Neural crest cell (in vitro differentiated cells): ENCODE measurements around the gene EEF1A2. TPM values are rescaled to one million over a fixed set of nuclear protein-coding genes. Genes with fewer than 3 reads are reported as not detected.

Experiments
- DNase-seq: peaks from one replicate; pipeline ENCODE4 v3.0.0; 2021; ENCODE audit warnings: low read depth, mixed read lengths, low spot score
- H3K27ac Mint-ChIP-seq: one replicate; pipeline ENCODE4 v1.8.0; 2021; ENCODE audit warnings: mild to moderate bottlenecking, mixed read lengths; ENCODE audit not compliant: unreplicated experiment
- H3K27me3 Mint-ChIP-seq: 2 replicates; pipeline ENCODE4 v1.8.0; 2021; ENCODE audit warnings: low read depth, mild to moderate bottlenecking, mixed read lengths
- H3K36me3 Mint-ChIP-seq: 2 replicates; pipeline ENCODE4 v1.8.0; 2021; ENCODE audit warnings: low read depth, mild to moderate bottlenecking, mixed read lengths
- H3K4me1 Mint-ChIP-seq: 2 replicates; pipeline ENCODE4 v1.8.0; 2021; ENCODE audit warnings: mixed read lengths
- H3K4me3 Mint-ChIP-seq: one replicate; pipeline ENCODE4 v1.8.0; 2021; ENCODE audit warnings: mild to moderate bottlenecking, mixed read lengths
- H3K9me3 Mint-ChIP-seq: 2 replicates; pipeline ENCODE4 v1.8.0; 2021; ENCODE audit warnings: mixed read lengths
- total RNA-seq: library from RNA; stranded (reverse); gene quantifications from 2 replicates; pipeline ENCODE4 v1.2.1, GENCODE V29; 2021
- TF ChIP-seq, protein P1 (sequence below): fragments of 200-600 bp; sonication (generic); conservative IDR thresholded peaks from 2 replicates; pipeline ENCODE4 v1.5.0; 2021; ENCODE audit warnings: antibody characterized with exemption, mild to moderate bottlenecking

EEF1A2 gene
- total RNA-seq, 1 donor from 2014 or later: 4.6 TPM

DNA sequence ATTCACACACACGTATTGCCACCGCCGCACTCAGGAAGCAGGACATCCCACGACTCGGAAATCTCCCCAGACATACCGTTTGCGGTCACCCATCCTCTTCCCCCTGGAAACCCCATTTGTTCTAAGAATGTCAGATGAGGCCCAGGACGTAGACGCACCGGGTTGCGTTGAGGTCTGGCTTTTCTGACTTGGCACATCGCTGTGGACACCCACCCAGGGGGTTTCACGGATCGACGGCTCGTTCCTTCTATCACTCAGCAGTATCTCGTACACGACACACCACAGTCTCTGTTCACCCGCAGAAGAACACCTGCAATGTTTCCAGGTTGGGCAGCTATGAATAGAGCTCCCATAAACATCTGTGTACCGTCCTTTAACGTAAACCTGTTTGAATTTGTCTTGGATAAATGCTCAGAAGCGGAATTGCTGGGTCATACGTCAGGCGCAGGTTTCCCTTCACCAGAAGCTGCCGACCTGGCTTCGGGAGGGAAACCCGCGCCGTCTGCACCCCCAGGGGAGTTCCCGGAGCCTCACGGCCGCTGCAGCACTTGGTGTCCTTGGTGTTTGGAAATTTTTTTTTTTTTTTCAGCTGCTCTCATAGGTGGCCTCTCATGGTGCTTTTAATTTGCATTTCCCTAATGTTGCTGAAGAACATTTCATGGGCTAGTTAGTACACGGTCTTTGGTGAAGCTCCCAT is 9.3 kb upstream of the EEF1A2 start:
- peaks cover 49% of the 10 kb centered on the region for H3K27me3 Mint-ChIP-seq
- no peak for DNase-seq
- no peak overlapping the region for H3K27ac Mint-ChIP-seq
- TF ChIP-seq, protein P1, sequence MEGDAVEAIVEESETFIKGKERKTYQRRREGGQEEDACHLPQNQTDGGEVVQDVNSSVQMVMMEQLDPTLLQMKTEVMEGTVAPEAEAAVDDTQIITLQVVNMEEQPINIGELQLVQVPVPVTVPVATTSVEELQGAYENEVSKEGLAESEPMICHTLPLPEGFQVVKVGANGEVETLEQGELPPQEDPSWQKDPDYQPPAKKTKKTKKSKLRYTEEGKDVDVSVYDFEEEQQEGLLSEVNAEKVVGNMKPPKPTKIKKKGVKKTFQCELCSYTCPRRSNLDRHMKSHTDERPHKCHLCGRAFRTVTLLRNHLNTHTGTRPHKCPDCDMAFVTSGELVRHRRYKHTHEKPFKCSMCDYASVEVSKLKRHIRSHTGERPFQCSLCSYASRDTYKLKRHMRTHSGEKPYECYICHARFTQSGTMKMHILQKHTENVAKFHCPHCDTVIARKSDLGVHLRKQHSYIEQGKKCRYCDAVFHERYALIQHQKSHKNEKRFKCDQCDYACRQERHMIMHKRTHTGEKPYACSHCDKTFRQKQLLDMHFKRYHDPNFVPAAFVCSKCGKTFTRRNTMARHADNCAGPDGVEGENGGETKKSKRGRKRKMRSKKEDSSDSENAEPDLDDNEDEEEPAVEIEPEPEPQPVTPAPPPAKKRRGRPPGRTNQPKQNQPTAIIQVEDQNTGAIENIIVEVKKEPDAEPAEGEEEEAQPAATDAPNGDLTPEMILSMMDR: no peak
- H3K36me3 Mint-ChIP-seq: peaks cover 2% of the 10 kb centered on the region
- H3K9me3 Mint-ChIP-seq: peaks cover 1% of the 10 kb centered on the region
- peaks cover 5% of the 10 kb centered on the region for H3K4me1 Mint-ChIP-seq
- no peak overlapping the region for H3K4me3 Mint-ChIP-seq

DNA sequence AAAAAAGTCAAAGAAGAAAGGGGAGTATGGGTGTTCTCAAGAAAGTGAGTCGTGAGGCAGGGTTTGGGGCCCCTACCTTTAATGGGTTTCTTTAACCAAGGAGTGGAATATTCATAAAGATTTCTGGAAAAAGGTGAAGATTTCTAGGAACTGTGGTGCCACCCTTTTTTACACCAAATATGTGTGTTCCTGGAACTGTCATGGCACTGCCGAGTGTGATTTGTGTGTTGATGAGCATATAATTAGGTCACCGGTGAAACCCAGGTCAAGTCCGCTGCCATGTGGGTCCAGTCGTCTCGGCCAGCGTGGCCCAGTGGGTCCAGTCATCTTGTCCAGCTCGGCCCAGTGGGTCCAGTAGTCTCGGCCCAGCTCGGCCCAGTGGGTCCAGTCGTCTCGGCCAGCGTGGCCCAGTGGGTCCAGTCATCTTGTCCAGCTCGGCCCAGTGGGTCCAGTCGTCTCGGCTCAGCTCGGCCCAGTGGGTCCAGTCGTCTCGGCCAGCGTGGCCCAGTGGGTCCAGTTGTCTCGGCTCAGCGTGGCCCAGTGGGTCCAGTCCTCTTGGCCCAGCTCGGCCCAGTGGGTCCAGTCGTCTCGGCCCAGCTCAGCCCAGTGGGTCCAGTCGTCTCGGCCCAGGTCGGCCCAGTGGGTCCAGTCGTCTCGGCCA is 8.3 kb upstream of the EEF1A2 start:
- DNase-seq: no peak
- TF ChIP-seq, protein P1: no peak
- H3K4me3 Mint-ChIP-seq: no peak overlapping the region

DNA sequence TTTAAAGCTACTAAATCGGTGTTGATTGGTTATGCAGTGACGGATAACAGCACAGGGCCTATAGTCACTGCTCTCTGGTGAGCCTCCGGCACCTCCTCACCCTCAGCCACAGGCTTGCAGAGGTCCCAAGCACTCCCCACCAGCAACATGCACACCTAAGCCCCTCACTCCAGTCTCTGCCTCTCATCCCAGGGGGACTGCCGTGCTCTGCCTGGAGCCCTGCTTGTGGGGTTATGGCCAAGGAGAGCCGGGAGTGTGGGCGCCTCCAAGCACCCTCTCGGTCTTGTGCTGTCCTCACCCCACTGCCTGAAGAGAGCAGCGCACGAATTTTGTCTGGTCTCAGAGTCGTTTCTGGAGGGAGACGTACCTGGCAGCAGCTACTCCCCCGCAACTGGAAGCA is 6.8 kb upstream of the EEF1A2 start:
- Mint-ChIP-seq H3K36me3 (peaks cover 2% of the 10 kb centered on the region), H3K4me1 (peaks cover 5% of the 10 kb centered on the region), H3K27ac (no peak overlapping the region), H3K9me3 (no peaks in the 10 kb centered on the region), H3K4me3 (no peak overlapping the region), H3K27me3 (peaks cover 43% of the 10 kb centered on the region)
- TF ChIP-seq, protein P1: no peak
- DNase-seq: no peak

More for the DNA sequence above, 8.3 kb upstream of the EEF1A2 start:
- Mint-ChIP-seq H3K27me3 (peaks cover 40% of the 10 kb centered on the region), H3K36me3 (peaks cover 2% of the 10 kb centered on the region), H3K4me1 (peaks cover 5% of the 10 kb centered on the region), H3K9me3 (no peaks in the 10 kb centered on the region), H3K27ac (no peak overlapping the region)

DNA sequence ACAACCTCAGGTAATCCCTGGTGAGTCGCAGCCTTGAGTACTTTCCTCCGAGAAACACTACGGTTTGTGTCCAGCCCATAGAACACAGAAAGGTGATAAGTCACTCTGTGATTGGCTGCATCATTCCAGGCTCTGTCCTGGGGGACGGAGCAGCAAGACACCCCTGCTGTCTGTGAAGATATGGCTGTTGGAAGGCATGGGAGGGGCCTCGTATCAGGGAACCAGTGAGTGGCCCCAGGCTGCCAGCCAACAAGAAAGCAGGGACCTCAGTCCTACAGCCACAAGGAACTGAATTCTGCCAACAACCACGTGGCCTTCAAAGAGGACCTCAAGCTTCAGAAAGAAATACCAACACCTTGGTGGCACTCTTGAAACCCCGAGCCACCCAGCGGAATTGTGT is 6.4 kb upstream of the EEF1A2 start:
- Mint-ChIP-seq H3K4me3 (no peak overlapping the region), H3K4me1 (peaks cover 5% of the 10 kb centered on the region), H3K36me3 (peaks cover 2% of the 10 kb centered on the region), H3K9me3 (no peaks in the 10 kb centered on the region), H3K27me3 (peaks cover 41% of the 10 kb centered on the region), H3K27ac (no peak overlapping the region)
- TF ChIP-seq, protein P1: no peak
- DNase-seq: no peak

DNA sequence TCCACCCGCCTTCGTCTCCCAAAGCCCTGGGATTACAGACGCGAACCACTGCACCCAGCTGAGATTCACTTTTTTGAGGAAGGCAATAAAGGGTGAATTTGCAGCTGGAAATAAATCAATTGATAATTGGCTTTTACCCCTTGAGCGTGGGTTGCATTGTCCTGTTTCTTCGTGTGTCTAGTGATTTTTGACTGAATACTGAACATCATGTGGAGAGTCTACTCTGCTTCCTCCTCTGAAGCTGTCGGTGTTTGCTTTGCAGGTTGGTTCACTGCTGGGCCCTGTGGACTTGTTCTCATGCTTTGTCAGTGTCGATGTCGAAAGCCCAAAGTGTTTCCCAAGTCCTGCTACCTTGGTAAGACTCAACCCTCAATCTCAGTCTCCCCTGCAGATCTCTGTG is 5.8 kb upstream of the EEF1A2 start:
- DNase-seq: no peak
- H3K27ac Mint-ChIP-seq: no peak overlapping the region
- peaks cover 41% of the 10 kb centered on the region for H3K27me3 Mint-ChIP-seq
- no peak overlapping the region for H3K4me3 Mint-ChIP-seq
- H3K36me3 Mint-ChIP-seq: peaks cover 2% of the 10 kb centered on the region
- H3K9me3 Mint-ChIP-seq: no peaks in the 10 kb centered on the region
- TF ChIP-seq, protein P1: no peak
- peaks cover 5% of the 10 kb centered on the region for H3K4me1 Mint-ChIP-seq
